HG02885 (cell line): ENCODE results near the gene DAPK1.
"Not testable (repeated sequence)": the region's sequence is repeated elsewhere in the genome, so short reads cannot be mapped to it uniquely, and the experiment has no call there.

Experiments
- ATAC-seq: cut with Tn5 transposase; IDR thresholded peaks from one replicate; pipeline ENCODE4 v1.9.1; 2021; ENCODE audit warnings: mild to moderate bottlenecking; ENCODE audit not compliant: unreplicated experiment, poor library complexity

The DAPK1 gene

GRCh38 chr9:87497080-87497603 lies 525 bp upstream of the DAPK1 start:
- ATAC-seq: no peak

- peak; percentile 25 for ATAC-seq
Observed at GRCh38 chr9:87498046-87498810, 561 bp downstream of the DAPK1 start.

- ATAC-seq: no peak
Observed at GRCh38 chr9:87498811-87499360, 1.2 kb downstream of the DAPK1 start.

GRCh38 chr9:87499424-87500017 lies 1.9 kb downstream of the DAPK1 start:
- peak; percentile 63 for ATAC-seq

- no peak for ATAC-seq
Observed at GRCh38 chr9:87500491-87501270, 3.0 kb downstream of the DAPK1 start.

GRCh38 chr9:87501271-87501656 lies 3.6 kb downstream of the DAPK1 start:
- not testable (repeated sequence) for ATAC-seq

- ATAC-seq: no peak
Observed at GRCh38 chr9:87501806-87502205, 4.1 kb downstream of the DAPK1 start.

- no peak for ATAC-seq
Observed at GRCh38 chr9:87502391-87503221, 4.9 kb downstream of the DAPK1 start.

- no peak for ATAC-seq
Observed at GRCh38 chr9:87503430-87503829, 5.8 kb downstream of the DAPK1 start.

- no peak for ATAC-seq
Observed at GRCh38 chr9:87503927-87504326, 6.3 kb downstream of the DAPK1 start.

- no peak for ATAC-seq
Observed at GRCh38 chr9:87504938-87505337, 7.3 kb downstream of the DAPK1 start.

GRCh38 chr9:87505869-87506678 lies 8.4 kb downstream of the DAPK1 start:
- no peak for ATAC-seq

GRCh38 chr9:87507576-87507975 lies 9.9 kb downstream of the DAPK1 start:
- ATAC-seq: no peak

- ATAC-seq: no peak
Observed at GRCh38 chr9:87510252-87510683, 12.6 kb downstream of the DAPK1 start.

- ATAC-seq: no peak
Observed at GRCh38 chr9:87512311-87512710, 14.6 kb downstream of the DAPK1 start.

- ATAC-seq: no peak
Observed at GRCh38 chr9:87513161-87513560, 15.5 kb downstream of the DAPK1 start.

GRCh38 chr9:87513880-87514535 lies 16.3 kb downstream of the DAPK1 start:
- ATAC-seq: no peak

GRCh38 chr9:87515006-87515405 lies 17.3 kb downstream of the DAPK1 start:
- no peak for ATAC-seq
